HG02973 (cell line): Measurements from ENCODE around the gene CALCOCO2.
"Not testable (repeated sequence)": the region's sequence is repeated elsewhere in the genome, so short reads cannot be mapped to it uniquely, and the experiment has no call there.

ENCODE experiments used
- ATAC-seq: cut with Tn5 transposase; IDR thresholded peaks from one replicate; pipeline ENCODE4 v1.9.1; 2021; ENCODE audit warnings: moderate library complexity; ENCODE audit not compliant: unreplicated experiment

Gene CALCOCO2

GRCh38 chr17:48820936-48821335 is 9.9 kb upstream of the CALCOCO2 start:
- ATAC-seq, result not testable (repeated sequence)

GRCh38 chr17:48825446-48826381 is 5.1 kb upstream of the CALCOCO2 start:
- no peak for ATAC-seq

GRCh38 chr17:48831549-48831883 is 681 bp downstream of the CALCOCO2 start:
- ATAC-seq, result no peak

- no peak for ATAC-seq
Measured at GRCh38 chr17:48834973-48835372, 4.1 kb downstream of the CALCOCO2 start.

- ATAC-seq, result no peak
Measured at GRCh38 chr17:48835971-48836370, 5.1 kb downstream of the CALCOCO2 start.

- ATAC-seq, result not testable (repeated sequence)
Measured at GRCh38 chr17:48837458-48837857, 6.6 kb downstream of the CALCOCO2 start.

- ATAC-seq, result no peak
Measured at GRCh38 chr17:48840441-48840840, 9.6 kb downstream of the CALCOCO2 start.

GRCh38 chr17:48841395-48841831 is 10.6 kb downstream of the CALCOCO2 start:
- peak; percentile 73 for ATAC-seq

GRCh38 chr17:48842746-48843145 is 11.9 kb downstream of the CALCOCO2 start:
- ATAC-seq, result no peak

GRCh38 chr17:48843187-48843900 is 12.5 kb downstream of the CALCOCO2 start:
- ATAC-seq, result no peak

- ATAC-seq, result no peak
Measured at GRCh38 chr17:48850792-48851323, 20.0 kb downstream of the CALCOCO2 start.

GRCh38 chr17:48854774-48855476 is 24.1 kb downstream of the CALCOCO2 start:
- no peak for ATAC-seq

GRCh38 chr17:48856122-48856821 is 25.4 kb downstream of the CALCOCO2 start:
- ATAC-seq, result no peak

GRCh38 chr17:48860034-48860433 is 29.2 kb downstream of the CALCOCO2 start:
- no peak for ATAC-seq

- no peak for ATAC-seq
Measured at GRCh38 chr17:48860456-48860855, 29.6 kb downstream of the CALCOCO2 start.

- no peak for ATAC-seq
Measured at GRCh38 chr17:48868916-48869500, 38.2 kb downstream of the CALCOCO2 start.

GRCh38 chr17:48869821-48870318 is 39.0 kb downstream of the CALCOCO2 start:
- ATAC-seq, result no peak

- no peak for ATAC-seq
Measured at GRCh38 chr17:48871035-48871550, 40.3 kb downstream of the CALCOCO2 start.

- no peak for ATAC-seq
Measured at GRCh38 chr17:48871551-48872351, 40.9 kb downstream of the CALCOCO2 start.
